IMR-90 (cell line): ENCODE measurements around the gene PTPRC. TPM values are rescaled to one million over a fixed set of nuclear protein-coding genes. Genes with fewer than 3 reads are reported as not detected.
"Not testable (repeated sequence)": the region's sequence is repeated elsewhere in the genome, so short reads cannot be mapped to it uniquely, and the experiment has no call there.

ENCODE experiments used
- ATAC-seq: fragments of 200-7000 bp; cut with Tn5 transposase; 2 replicates; pipeline ENCODE4 v1.9.1; 2020; ENCODE audit warnings: low read depth, mild to moderate bottlenecking, moderate library complexity
- BruUV-seq: library from RNA; stranded (reverse); fragments of 400-500 nt; replicated peaks from 2 replicates; lab custom pipeline; 2021; lab: Mats Ljungman, UMichigan
- CTCF ChIA-PET: fragments of 300-600 bp; formaldehyde crosslinking; extraction: SDS; loops from one replicate; lab custom pipeline; 2021; ENCODE audit warnings: antibody characterized with exemption; lab: Yijun Ruan, JAX
- POLR2A ChIA-PET: fragments of 300-600 bp; sonication (Branson Sonifier 250); formaldehyde crosslinking; loops from one replicate; lab custom pipeline; 2022; ENCODE audit warnings: antibody characterized with exemption; ENCODE audit not compliant: unreplicated experiment; lab: Charles Lee
- DNase-seq: peaks from one replicate; pipeline ENCODE4 v3.0.0; 2013
- H2AFZ ChIP-seq: replicated peaks from 2 replicates; pipeline ENCODE3; 2013; ENCODE audit warnings: low read length, mild to moderate bottlenecking; ENCODE audit not compliant: poor library complexity
- H2AK5ac ChIP-seq: 2 replicates; pipeline ENCODE4 v1.6.1; 2013; ENCODE audit warnings: low read depth, low read length, inconsistent platforms
- H2AK9ac ChIP-seq: replicated peaks from 2 replicates; pipeline ENCODE3; 2013; ENCODE audit warnings: mild to moderate bottlenecking, low read depth, low read length, moderate library complexity; ENCODE audit not compliant: poor library complexity
- H2BK120ac ChIP-seq: 2 replicates; pipeline ENCODE4 v1.6.1; 2013; ENCODE audit warnings: low read depth, low read length, inconsistent platforms
- H2BK15ac ChIP-seq: 3 replicates; pipeline ENCODE4 v1.6.1; 2013; ENCODE audit warnings: low read depth, low read length, inconsistent platforms
- H2BK20ac ChIP-seq: 2 replicates; pipeline ENCODE4 v1.6.1; 2013; ENCODE audit warnings: low read depth, mild to moderate bottlenecking, inconsistent platforms, low read length, moderate library complexity
- H2BK5ac ChIP-seq: 2 replicates; pipeline ENCODE4 v1.6.1; 2013; ENCODE audit warnings: mild to moderate bottlenecking, low read depth, low read length, inconsistent platforms; ENCODE audit not compliant: poor library complexity, severe bottlenecking
- H3K14ac ChIP-seq: replicated peaks from 2 replicates; pipeline ENCODE4 v1.6.1; 2013; ENCODE audit warnings: low read depth, low read length, inconsistent platforms
- H3K18ac ChIP-seq: 2 replicates; pipeline ENCODE4 v1.6.1; 2013; ENCODE audit warnings: low read depth, low read length, control low read depth
- H3K23ac ChIP-seq: 2 replicates; pipeline ENCODE4 v1.6.1; 2013; ENCODE audit warnings: low read depth, low read length, inconsistent platforms
- H3K27ac ChIP-seq: 2 replicates; pipeline ENCODE4 v1.5.1; 2013; ENCODE audit warnings: mild to moderate bottlenecking, control low read depth, low read length; ENCODE audit not compliant: insufficient read depth
- H3K27me3 ChIP-seq: 2 replicates; pipeline ENCODE4 v1.6.1; 2013; ENCODE audit warnings: low read length; ENCODE audit not compliant: control insufficient read depth, insufficient read depth
- H3K36me3 ChIP-seq: 2 replicates; pipeline ENCODE4 v1.6.1; 2013; ENCODE audit warnings: low read length, mixed read lengths; ENCODE audit not compliant: control insufficient read depth, insufficient read depth
- H3K4ac ChIP-seq: 2 replicates; pipeline ENCODE4 v1.6.1; 2013; ENCODE audit warnings: low read depth, low read length, inconsistent platforms
- H3K4me1 ChIP-seq: 2 replicates; pipeline ENCODE4 v1.6.1; 2013; ENCODE audit warnings: low read length, mixed read lengths; ENCODE audit not compliant: control insufficient read depth, insufficient read depth
- H3K4me2 ChIP-seq: 2 replicates; pipeline ENCODE4 v1.6.1; 2013; ENCODE audit warnings: low read depth, mild to moderate bottlenecking, control low read depth, low read length, moderate library complexity
- H3K4me3 ChIP-seq: 2 replicates; pipeline ENCODE4 v1.5.1; 2013; ENCODE audit warnings: low read depth, mild to moderate bottlenecking, control low read depth, low read length, moderate library complexity; ENCODE audit not compliant: insufficient read depth
- H3K56ac ChIP-seq: 2 replicates; pipeline ENCODE4 v1.6.1; 2013; ENCODE audit warnings: low read length, inconsistent platforms; ENCODE audit not compliant: insufficient read depth; ENCODE audit errors: extremely low read depth
- H3K79me1 ChIP-seq, 2 experiments: 2 replicates each; pipeline ENCODE4 v1.6.1; 2013; ENCODE audit warnings: low read length in 2 of 2, inconsistent platforms in 1 of 2, low read depth in 1 of 2
- H3K9ac ChIP-seq: 2 replicates; pipeline ENCODE4 v1.6.1; 2013; ENCODE audit warnings: low read depth, low read length, control low read depth
- H3K9me1 ChIP-seq: 2 replicates; pipeline ENCODE4 v1.6.1; 2013; ENCODE audit warnings: low read length, inconsistent platforms; ENCODE audit not compliant: insufficient read depth
- H3K9me3 ChIP-seq: 2 replicates; pipeline ENCODE4 v1.6.1; 2013; ENCODE audit warnings: low read length; ENCODE audit not compliant: control insufficient read depth, insufficient read depth
- H4K20me1 ChIP-seq: 2 replicates; pipeline ENCODE4 v1.6.1; 2013; ENCODE audit warnings: low read length, inconsistent platforms; ENCODE audit not compliant: insufficient read depth
- H4K5ac ChIP-seq: 2 replicates; pipeline ENCODE4 v1.6.1; 2013; ENCODE audit warnings: mild to moderate bottlenecking, low read depth, low read length, control low read depth
- H4K8ac ChIP-seq, 2 experiments: 2 replicates each; pipeline ENCODE4 v1.6.1; 2013; ENCODE audit warnings: low read depth in 2 of 2, low read length in 2 of 2, control low read depth in 1 of 2, inconsistent platforms in 1 of 2
- H4K91ac ChIP-seq: 2 replicates; pipeline ENCODE4 v1.6.1; 2013; ENCODE audit warnings: low read depth, low read length, inconsistent platforms; ENCODE audit not compliant: insufficient read depth
- WGBS, 2 experiments: methylation state at CpG; one replicate each; pipeline versions ENCODE4 v1.1.5 to v1.1.7; 2013; ENCODE audit warnings: missing lambda C conversion rate in 2 of 2; ENCODE audit not compliant: insufficient read length in 1 of 2; ENCODE audit errors: extremely low coverage in 2 of 2; 5-methylcytosine and 5-hydroxymethylcytosine counted together
- dilution Hi-C: fragments of 300-500 bp; cut with HindIII; formaldehyde crosslinking; loops from one replicate; pipeline ENCODE4 v1.14.3; 2018; ENCODE audit warnings: low sequenced_read_pairs; ENCODE audit not compliant: unreplicated experiment
- in situ Hi-C: fragments of 300-500 bp; cut with MboI; formaldehyde crosslinking; loops from 3 replicates; pipeline ENCODE4 v1.14.3; 2019; ENCODE audit warnings: low sequenced_read_pairs, inconsistent platforms, mixed read lengths
- intact Hi-C: fragments of 100-400 bp; cut with micrococcal nuclease; formaldehyde crosslinking; loops from 2 replicates; pipeline ENCODE4 v1.10.0; 2022
- polyA plus RNA-seq, 3 experiments: library from polyadenylated mRNA; depleted of rRNA; stranded (reverse); fragments of >200 nt; gene quantifications; 2 replicates each; pipeline ENCODE4 v1.2.3, GENCODE V29; 2012; ENCODE audit warnings: low replicate concordance in 1 of 3
- total RNA-seq: library from RNA; depleted of rRNA; stranded (reverse); fragments of >200 nt; gene quantifications from 2 replicates; pipeline ENCODE4 v1.2.3, GENCODE V29; 2012

The PTPRC gene
- total and polyA plus RNA-seq, 2 of the 4 experiments (the other 2 are of a cell fraction): not detected

GRCh38 chr1:198601310-198601709, 37.5 kb upstream of the PTPRC start:
- H3K9me3 ChIP-seq, H4K20me1 ChIP-seq, POLR2A ChIA-PET, in situ Hi-C loops, H3K36me3 ChIP-seq, H3K14ac ChIP-seq, H3K18ac ChIP-seq, dilution Hi-C loops, H3K4me1 ChIP-seq, H3K4ac ChIP-seq, H3K4me3 ChIP-seq, H3K56ac ChIP-seq, DNase-seq, H3K9me1 ChIP-seq, H2AFZ ChIP-seq, H3K4me2 ChIP-seq, H3K23ac ChIP-seq, H4K8ac ChIP-seq, H4K5ac ChIP-seq, H2BK120ac ChIP-seq, H3K27me3 ChIP-seq, intact Hi-C loops, H3K27ac ChIP-seq, BruUV-seq, H3K79me1 ChIP-seq, H2AK9ac ChIP-seq, H4K91ac ChIP-seq, H2BK5ac ChIP-seq, H2BK15ac ChIP-seq, CTCF ChIA-PET, ATAC-seq, H2AK5ac ChIP-seq, H2BK20ac ChIP-seq, H3K9ac ChIP-seq: not testable (repeated sequence)
- no CpG with 5 or more reads among the region's 1 CpG for WGBS, 2 experiments
